Measurements from ENCODE around the gene RETREG1.
A peak's percentile ranks its signal among the peaks of the same experiment; 100 is the strongest.
"Not testable (repeated sequence)": the region's sequence is repeated elsewhere in the genome, so short reads cannot be mapped to it uniquely, and the experiment has no call there.

RETREG1 gene

GRCh38 chr5:16619136-16619535 lies 2.3 kb upstream of the RETREG1 start:
- in situ Hi-C loops (cut with HindIII; ENCODE audit: low pct_ligation_motif_present, low sequenced_read_pairs) = no loop called here
- Histone ChIP-seq H3K36me3 (replicated peaks) (no peaks in the 10 kb centered on the region), H3K4me3 (ENCODE audit: low read depth, low read length) (no peak overlapping the region), H3K27me3 (replicated peaks) (peaks cover 29% of the 10 kb centered on the region), H3K27ac (no peak overlapping the region)
- TF ChIP-seq CTCF (IDR thresholded peaks at IDR 0.05; ENCODE audit: low read depth, low read length, missing control alignments) = no peak
- DNase-seq = no peak

- H3K4me3 ChIP-seq (ENCODE audit: low read depth, low read length) = no peak overlapping the region
- in situ Hi-C loops (cut with HindIII; ENCODE audit: low pct_ligation_motif_present, low sequenced_read_pairs) = no loop called here
- H3K36me3 ChIP-seq (replicated peaks) = no peaks in the 10 kb centered on the region
- H3K27ac ChIP-seq = no peak overlapping the region
- DNase-seq = no peak
- H3K27me3 ChIP-seq (replicated peaks) = peaks cover 30% of the 10 kb centered on the region
- TF ChIP-seq CTCF (IDR thresholded peaks at IDR 0.05; ENCODE audit: low read depth, low read length, missing control alignments) = no peak
These were observed 1.5 kb upstream of the RETREG1 start for GRCh38 chr5:16618138-16618897.

- no peak for DNase-seq
- in situ Hi-C loops (cut with HindIII; ENCODE audit: low pct_ligation_motif_present, low sequenced_read_pairs) = no loop called here
- Histone ChIP-seq H3K27me3 (replicated peaks) (peaks cover 32% of the 10 kb centered on the region), H3K4me3 (ENCODE audit: low read depth, low read length) (peak overlapping the region; percentile 51), H3K36me3 (replicated peaks) (no peaks in the 10 kb centered on the region), H3K27ac (no peak overlapping the region)
- no peak for TF ChIP-seq CTCF (IDR thresholded peaks at IDR 0.05; ENCODE audit: low read depth, low read length, missing control alignments)
These were observed 624 bp upstream of the RETREG1 start for GRCh38 chr5:16617274-16617968.

GRCh38 chr5:16615741-16616535 lies 859 bp downstream of the RETREG1 start:
- TF ChIP-seq CTCF (IDR thresholded peaks at IDR 0.05; ENCODE audit: low read depth, low read length, missing control alignments) = no peak
- Histone ChIP-seq H3K27me3 (replicated peaks) (peaks cover 32% of the 10 kb centered on the region), H3K27ac (no peak overlapping the region), H3K4me3 (ENCODE audit: low read depth, low read length) (peak overlapping the region; percentile 51), H3K36me3 (replicated peaks) (no peaks in the 10 kb centered on the region)
- in situ Hi-C loops (cut with HindIII; ENCODE audit: low pct_ligation_motif_present, low sequenced_read_pairs) = no loop called here
- no peak for DNase-seq

- no peak overlapping the region for H3K27ac ChIP-seq
- no peak for TF ChIP-seq CTCF (IDR thresholded peaks at IDR 0.05; ENCODE audit: low read depth, low read length, missing control alignments)
- H3K36me3 ChIP-seq (replicated peaks) = no peaks in the 10 kb centered on the region
- no peak overlapping the region for H3K4me3 ChIP-seq (ENCODE audit: low read depth, low read length)
- DNase-seq = no peak
- in situ Hi-C loops (cut with HindIII; ENCODE audit: low pct_ligation_motif_present, low sequenced_read_pairs) = no loop called here
- H3K27me3 ChIP-seq (replicated peaks) = peaks cover 18% of the 10 kb centered on the region
These were observed 4.8 kb downstream of the RETREG1 start for GRCh38 chr5:16612007-16612406.

- H3K27ac ChIP-seq; H3K4me3 ChIP-seq (ENCODE audit: low read depth, low read length); DNase-seq; H3K36me3 ChIP-seq (replicated peaks); in situ Hi-C loops (cut with HindIII; ENCODE audit: low pct_ligation_motif_present, low sequenced_read_pairs): not testable (repeated sequence)
- H3K27me3 ChIP-seq (replicated peaks) = peaks cover 11% of the 10 kb centered on the region
These were observed 5.9 kb downstream of the RETREG1 start for GRCh38 chr5:16610896-16611295.
